Right cardiac atrium (tissue), 5 donors: ENCODE measurements around the gene E4F1. TPM values are rescaled to one million over a fixed set of nuclear protein-coding genes. Genes with fewer than 3 reads are reported as not detected.
"Not testable (repeated sequence)": the region's sequence is repeated elsewhere in the genome, so short reads cannot be mapped to it uniquely, and the experiment has no call there.

ENCODE experiments used
- ATAC-seq, 2 donors: fragments of 200-7000 bp; cut with Tn5 transposase; one replicate each; pipeline versions ENCODE4 v1.8.0 to v1.9.1; 2020; ENCODE audit warnings: moderate library complexity in 2 of 2, mild to moderate bottlenecking in 1 of 2
- DNase-seq, 3 donors: peaks; one replicate each; pipeline ENCODE4 v3.0.0-alpha.2; 2020
- H3K27ac ChIP-seq: one replicate; pipeline ENCODE4 v1.5.1; 2013; ENCODE audit warnings: mild to moderate bottlenecking, low read length, control low read depth, moderate library complexity
- H3K27me3 ChIP-seq: one replicate; pipeline ENCODE4 v1.6.1; 2013; ENCODE audit not compliant: control insufficient read depth, insufficient read depth
- H3K4me1 ChIP-seq: one replicate; pipeline ENCODE4 v1.6.1; 2013; ENCODE audit warnings: low read length; ENCODE audit not compliant: control insufficient read depth, insufficient read depth
- H3K4me3 ChIP-seq: one replicate; pipeline ENCODE4 v1.5.1; 2013; ENCODE audit warnings: low read length, control low read depth
- H3K9me3 ChIP-seq: one replicate; pipeline ENCODE4 v1.6.1; 2013; ENCODE audit warnings: low read length; ENCODE audit not compliant: control insufficient read depth
- WGBS: extraction: QIAGEN DNeasy Blood & Tissue Kit; methylation state at CpG from one replicate; pipeline ENCODE4 v1.1.7; 2013; 5-methylcytosine and 5-hydroxymethylcytosine counted together
- intact Hi-C, 4 donors: fragments of 100-400 bp; cut with DNase I; formaldehyde crosslinking; loops; one replicate each; pipeline versions ENCODE4 v1.11.0 to v1.14.0; 2022 to 2023
- polyA plus RNA-seq: library from polyadenylated mRNA; stranded (reverse); fragments of 200-250 nt; gene quantifications from one replicate; pipeline ENCODE4 v1.2.3, GENCODE V29; 2013
- total RNA-seq, 4 donors: library from RNA; stranded (reverse); fragmentation: NEBNext Ultra II Directional; extraction: Animal tissue kit (Norgen Biotek cat#: 25700); gene quantifications; one replicate each; pipeline ENCODE4 v1.2.1, GENCODE V29; 2021
- donor health status: healthy with polysubstance abuse.
- donor health status: DM: no; HTN: yes; CAD: no.
- donor health status: DM: no; HTN: no; CAD: no.
- donor health status: DM: no; HTN: yes; CAD: no; lungs with severe emphysema.
- donor health status: DM: yes; HTN: yes; CAD: no.

E4F1 gene
- total and polyA plus RNA-seq, 5 donors = 11.8 to 16.1 (median 13.8) TPM

DNA sequence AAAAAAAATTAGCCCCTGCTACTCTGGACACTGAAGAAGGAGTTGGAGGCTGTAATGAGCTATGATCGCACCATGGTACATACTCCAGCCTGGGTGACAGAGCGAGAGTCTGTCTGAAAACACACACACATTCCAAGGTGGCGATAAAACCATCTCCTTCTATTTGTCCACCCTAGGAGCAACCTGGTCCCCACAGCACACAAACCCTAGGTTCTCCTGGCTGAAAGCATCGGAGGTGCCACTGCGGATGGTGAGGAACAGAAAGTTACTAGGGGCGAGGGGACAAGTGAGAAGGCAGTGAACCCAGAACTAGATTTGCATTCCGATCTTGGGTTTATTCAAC lies 29.4 kb downstream of the E4F1 start:
- Histone ChIP-seq H3K27ac (no peak overlapping the region), H3K4me1 (peaks cover 3% of the 10 kb centered on the region), H3K4me3 (no peak overlapping the region), H3K9me3 (no peaks in the 10 kb centered on the region), H3K27me3 (no peaks in the 10 kb centered on the region)
- DNase-seq (peak in 2 of 3 donors; percentile 0 to 5), ATAC-seq (no peak)
- 96% methylated on average over 7 of the region's 7 CpGs for WGBS
- intact Hi-C loops = no loop called here

DNA sequence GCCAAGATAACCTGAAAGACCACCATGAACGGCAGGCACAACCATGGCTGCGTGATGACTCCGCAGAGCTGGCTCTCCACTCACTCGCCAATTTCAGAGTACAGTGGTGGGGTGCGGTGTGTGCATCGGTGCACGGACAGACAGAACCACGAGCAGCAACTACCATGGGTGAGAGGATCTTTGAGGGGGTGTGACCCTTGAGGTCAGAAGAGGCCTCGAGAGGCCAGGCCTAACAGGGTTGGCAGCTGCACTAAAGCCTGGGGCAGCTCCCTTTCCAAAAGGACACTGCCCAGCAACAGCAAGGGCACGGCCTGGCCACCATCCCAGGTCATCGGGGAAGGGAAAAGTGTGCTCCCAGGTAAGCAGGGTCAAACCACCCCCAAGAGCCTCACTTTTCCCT lies 29.9 kb downstream of the E4F1 start:
- Histone ChIP-seq H3K4me3 (no peak overlapping the region), H3K4me1 (peaks cover 3% of the 10 kb centered on the region), H3K9me3 (no peaks in the 10 kb centered on the region), H3K27me3 (no peaks in the 10 kb centered on the region), H3K27ac (no peak overlapping the region)
- WGBS = 86% methylated on average over 11 of the region's 11 CpGs
- intact Hi-C loops = no loop called here
- peak in 2 of 3 donors; percentile 35 to 43 for DNase-seq
- no peak for ATAC-seq

- DNase-seq = peak in 1 of 3 donors; percentile 5
- intact Hi-C loops = no loop called here
- WGBS = 86% methylated on average over 12 of the region's 12 CpGs
- Histone ChIP-seq H3K9me3 (no peaks in the 10 kb centered on the region), H3K27ac (no peak overlapping the region), H3K27me3 (no peaks in the 10 kb centered on the region), H3K4me3 (no peak overlapping the region), H3K4me1 (no peaks in the 10 kb centered on the region)
- no peak for ATAC-seq
These were observed 33.2 kb downstream of the E4F1 start for GRCh38 chr16:2256531-2257140.

DNA sequence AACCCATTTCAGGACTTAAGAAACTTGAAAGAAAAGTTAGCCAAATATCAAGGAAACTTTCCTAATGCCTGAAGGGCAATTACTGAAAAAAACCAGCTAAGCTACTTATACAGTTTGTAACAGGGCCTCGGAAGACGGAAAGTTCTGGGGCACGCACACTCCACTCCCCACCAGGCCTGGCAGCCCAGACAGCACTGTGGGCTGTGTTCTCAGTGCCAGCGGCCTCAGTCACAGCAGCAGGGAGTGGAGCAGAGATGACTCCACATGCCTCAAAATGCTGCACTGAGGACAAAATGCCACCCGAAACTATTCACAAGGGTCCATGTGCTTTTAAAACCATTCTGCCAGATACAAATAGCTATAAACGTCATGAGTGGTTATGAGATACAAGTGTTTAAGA lies 34.3 kb downstream of the E4F1 start:
- no peak for ATAC-seq
- Histone ChIP-seq H3K4me3 (no peak overlapping the region), H3K27me3 (no peaks in the 10 kb centered on the region), H3K27ac (no peak overlapping the region), H3K9me3 (no peaks in the 10 kb centered on the region), H3K4me1 (no peaks in the 10 kb centered on the region)
- intact Hi-C loops = no loop called here
- peak in 1 of 3 donors; percentile 31 for DNase-seq
- WGBS = 88% methylated on average over 6 of the region's 6 CpGs

DNA sequence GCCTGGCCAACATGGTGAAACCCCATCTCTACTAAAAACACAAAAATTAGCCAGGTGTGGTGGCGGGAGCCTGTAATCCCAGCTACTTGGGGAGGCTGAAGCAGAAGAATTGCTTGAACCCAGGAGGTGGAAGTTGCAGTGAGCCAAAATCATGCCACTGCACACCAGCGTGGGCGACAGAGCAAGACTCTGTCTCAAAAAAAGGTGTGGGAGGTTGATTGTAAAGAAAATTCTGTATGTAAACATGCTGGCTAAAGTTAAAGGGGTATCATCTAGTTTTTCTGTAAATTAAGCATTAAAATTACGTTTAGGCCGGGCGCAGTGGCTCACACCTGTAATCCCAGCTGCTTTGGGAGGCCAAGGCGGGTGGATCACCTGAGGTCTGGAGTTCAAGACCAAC lies 35.1 kb downstream of the E4F1 start:
- H3K4me1 ChIP-seq, ATAC-seq, intact Hi-C loops, H3K9me3 ChIP-seq, H3K27me3 ChIP-seq, H3K4me3 ChIP-seq, H3K27ac ChIP-seq: not testable (repeated sequence)
- WGBS = 94% methylated on average over 7 of the region's 7 CpGs
- peak; percentile 2 to 7 (median 3) for DNase-seq

- no peak for ATAC-seq
These were observed 36.9 kb downstream of the E4F1 start for GRCh38 chr16:2260250-2260649.

DNA sequence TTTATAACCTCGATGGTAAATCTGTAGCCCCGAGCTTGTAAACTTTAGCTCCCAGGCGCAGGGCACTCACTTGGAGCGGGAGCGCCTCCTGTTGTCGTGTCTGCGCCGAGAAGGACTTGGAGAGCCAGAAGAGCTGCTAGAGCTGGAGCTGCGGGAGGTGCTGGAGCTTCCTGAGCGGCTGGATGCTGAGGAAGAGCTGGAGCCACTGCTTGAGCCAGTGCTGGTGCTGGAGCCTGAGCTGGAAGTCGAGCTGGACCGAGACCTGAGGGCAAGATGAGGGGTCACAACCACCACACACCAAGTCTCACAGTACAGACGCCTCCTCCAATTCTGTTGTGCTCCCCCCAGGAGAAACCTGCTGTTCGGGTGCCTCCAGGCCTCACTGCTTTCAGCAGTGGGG lies 39.6 kb downstream of the E4F1 start:
- ATAC-seq, H3K4me3 ChIP-seq, intact Hi-C loops, H3K4me1 ChIP-seq, H3K27ac ChIP-seq, H3K27me3 ChIP-seq, H3K9me3 ChIP-seq: not testable (repeated sequence)
- DNase-seq = peak in 2 of 3 donors; percentile 2 to 37
- 84% methylated on average over 14 of the region's 14 CpGs for WGBS

More at GRCh38 chr16:2260250-2260649, 36.9 kb downstream of the E4F1 start:
- peak in 1 of 3 donors; percentile 5 for DNase-seq
- Histone ChIP-seq H3K4me3 (no peak overlapping the region), H3K4me1 (no peaks in the 10 kb centered on the region), H3K27ac (no peak overlapping the region), H3K9me3 (no peaks in the 10 kb centered on the region), H3K27me3 (no peaks in the 10 kb centered on the region)
- 95% methylated on average over 8 of the region's 8 CpGs for WGBS
- intact Hi-C loops = no loop called here

DNA sequence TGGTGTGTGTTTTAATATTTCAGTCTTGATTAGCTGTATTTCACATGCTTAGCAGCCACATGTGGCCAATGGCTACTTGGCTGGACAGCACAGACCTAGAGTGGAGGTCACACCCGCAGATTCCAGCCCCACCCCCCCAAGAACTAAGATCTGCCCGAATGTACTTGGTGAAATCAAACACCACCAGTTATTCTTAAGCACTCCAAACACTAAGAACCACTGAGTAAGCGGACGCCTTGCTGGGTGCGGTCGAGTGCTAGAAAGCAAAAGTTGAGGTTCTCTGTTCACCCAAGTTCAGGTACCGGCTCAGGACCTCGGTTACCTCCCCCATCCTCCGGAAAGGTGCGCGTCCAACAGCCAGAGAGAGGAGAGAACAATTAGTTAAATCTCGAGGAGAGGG lies 43.5 kb downstream of the E4F1 start:
- peak overlapping the region; percentile 76 for H3K4me3 ChIP-seq
- H3K9me3 ChIP-seq, H3K4me1 ChIP-seq, H3K27me3 ChIP-seq, ATAC-seq, intact Hi-C loops, H3K27ac ChIP-seq: not testable (repeated sequence)
- 4% methylated on average over 11 of the region's 12 CpGs for WGBS
- peak in 2 of 3 donors; percentile 6 to 26 for DNase-seq

DNA sequence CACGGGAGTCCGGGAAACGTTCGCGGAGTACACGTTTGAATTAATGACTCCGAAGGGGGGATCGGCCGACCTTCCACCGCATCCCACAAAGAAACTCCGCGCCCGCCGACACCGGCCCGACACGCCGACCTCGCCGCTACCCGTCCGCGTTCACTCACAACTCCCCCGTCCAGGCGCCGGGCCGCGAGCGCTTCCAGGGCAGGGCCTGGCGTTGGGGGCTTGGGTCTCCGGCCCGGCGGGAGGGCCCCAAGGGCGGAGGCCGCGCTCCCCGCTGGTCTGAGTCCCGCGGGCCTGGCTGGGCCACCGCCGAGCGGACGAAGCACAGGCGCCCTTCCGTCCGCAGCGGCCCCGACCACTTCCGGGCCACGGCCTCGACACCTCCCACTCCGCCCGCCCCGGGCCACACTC lies 44.1 kb downstream of the E4F1 start:
- H3K4me1 ChIP-seq, DNase-seq, H3K27me3 ChIP-seq, H3K9me3 ChIP-seq, intact Hi-C loops: not testable (repeated sequence)
- ATAC-seq = peak; percentile 90
- peak overlapping the region; percentile 68 for H3K27ac ChIP-seq
- under 1% methylated on average over 53 of the region's 54 CpGs for WGBS
- H3K4me3 ChIP-seq = peak overlapping the region; percentile 76

GRCh38 chr16:2267913-2268666 lies 44.7 kb downstream of the E4F1 start, which contains the start of gene RNPS1:
RNPS1 (minus strand) TSS chr16:2268126; CDS start chr16:2264643, 3,483 bp downstream.
- Histone ChIP-seq H3K9me3 (no peaks in the 10 kb centered on the region), H3K27me3 (no peaks in the 10 kb centered on the region), H3K4me1 (peaks cover 6% of the 10 kb centered on the region), H3K27ac (peak within 1 kb of the TSS; percentile 98), H3K4me3 (peak within 1 kb of the TSS; percentile 76)
- under 1% methylated on average over 88 of the region's 88 CpGs for WGBS
- ATAC-seq (peak; percentile 98), DNase-seq (peak; percentile 97 to 99 (median 99))
- intact Hi-C loops = no loop called here

DNA sequence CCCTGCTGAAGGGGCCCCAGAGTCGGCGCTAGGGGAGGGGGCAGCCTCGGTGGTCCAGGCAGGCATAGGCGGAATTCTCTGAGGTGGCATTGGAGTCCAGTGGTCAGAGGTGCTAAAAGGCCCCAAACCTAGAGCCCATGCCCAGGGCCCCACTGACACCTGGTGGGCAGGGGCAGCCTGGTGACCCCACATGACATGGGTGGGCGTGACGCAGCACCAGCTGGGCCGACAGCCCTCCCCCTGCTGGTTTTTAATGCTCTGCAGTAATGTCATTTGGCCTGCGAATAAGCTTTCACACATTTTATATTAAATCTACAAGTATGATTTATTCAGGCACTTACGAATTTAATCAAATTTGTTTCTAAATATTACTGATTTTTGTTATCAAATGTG lies 46.7 kb downstream of the E4F1 start:
- Histone ChIP-seq H3K4me3 (no peak overlapping the region), H3K4me1 (peaks cover 6% of the 10 kb centered on the region), H3K27ac (no peak overlapping the region), H3K9me3 (no peaks in the 10 kb centered on the region), H3K27me3 (no peaks in the 10 kb centered on the region)
- peak in 2 of 3 donors; percentile 23 to 45 for DNase-seq
- intact Hi-C loops = no loop called here
- ATAC-seq = no peak
- WGBS = 88% methylated on average over 9 of the region's 9 CpGs
